ENCODE data around the gene ELF5.

DNA sequence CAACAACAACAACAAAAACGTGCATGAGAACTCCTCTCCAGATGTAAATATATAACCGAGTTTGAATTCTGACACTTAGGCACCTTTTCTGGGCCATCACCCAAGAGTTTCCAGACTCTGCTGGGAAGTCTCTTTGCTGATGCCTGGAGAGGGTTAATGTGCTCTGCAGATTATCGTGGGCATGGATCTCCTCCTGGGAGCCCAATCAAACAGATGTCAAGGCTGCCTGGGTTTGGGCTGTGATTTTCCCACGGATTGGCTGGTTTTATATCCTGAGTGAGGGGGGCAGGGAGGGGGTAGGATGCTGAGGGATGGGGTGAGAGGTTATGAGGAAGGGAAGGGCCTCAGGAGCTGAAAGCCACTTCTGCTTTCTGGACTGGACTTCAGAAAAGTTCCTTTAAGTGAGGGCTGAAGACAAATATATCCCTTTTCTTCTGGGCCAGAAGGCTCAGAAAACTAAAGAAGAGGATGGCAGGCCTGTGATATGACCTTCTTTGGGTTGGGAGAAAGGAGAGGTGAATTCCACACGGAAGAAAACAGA, 4.2 kb downstream of the ELF5 start:
- TF ChIP-seq TCF7L2 (IDR thresholded peaks at IDR 0.05; ENCODE audit: borderline replicate concordance, low read depth, low read length): no peak
- TF ChIP-seq ZNF560 (tag by site-specific recombination; IDR thresholded peaks at IDR 0.05; ENCODE audit: borderline replicate concordance): no peak
- TF ChIP-seq YY1 (tag by site-specific recombination; IDR thresholded peaks at IDR 0.05): no peak
- TF ChIP-seq, protein P1, sequence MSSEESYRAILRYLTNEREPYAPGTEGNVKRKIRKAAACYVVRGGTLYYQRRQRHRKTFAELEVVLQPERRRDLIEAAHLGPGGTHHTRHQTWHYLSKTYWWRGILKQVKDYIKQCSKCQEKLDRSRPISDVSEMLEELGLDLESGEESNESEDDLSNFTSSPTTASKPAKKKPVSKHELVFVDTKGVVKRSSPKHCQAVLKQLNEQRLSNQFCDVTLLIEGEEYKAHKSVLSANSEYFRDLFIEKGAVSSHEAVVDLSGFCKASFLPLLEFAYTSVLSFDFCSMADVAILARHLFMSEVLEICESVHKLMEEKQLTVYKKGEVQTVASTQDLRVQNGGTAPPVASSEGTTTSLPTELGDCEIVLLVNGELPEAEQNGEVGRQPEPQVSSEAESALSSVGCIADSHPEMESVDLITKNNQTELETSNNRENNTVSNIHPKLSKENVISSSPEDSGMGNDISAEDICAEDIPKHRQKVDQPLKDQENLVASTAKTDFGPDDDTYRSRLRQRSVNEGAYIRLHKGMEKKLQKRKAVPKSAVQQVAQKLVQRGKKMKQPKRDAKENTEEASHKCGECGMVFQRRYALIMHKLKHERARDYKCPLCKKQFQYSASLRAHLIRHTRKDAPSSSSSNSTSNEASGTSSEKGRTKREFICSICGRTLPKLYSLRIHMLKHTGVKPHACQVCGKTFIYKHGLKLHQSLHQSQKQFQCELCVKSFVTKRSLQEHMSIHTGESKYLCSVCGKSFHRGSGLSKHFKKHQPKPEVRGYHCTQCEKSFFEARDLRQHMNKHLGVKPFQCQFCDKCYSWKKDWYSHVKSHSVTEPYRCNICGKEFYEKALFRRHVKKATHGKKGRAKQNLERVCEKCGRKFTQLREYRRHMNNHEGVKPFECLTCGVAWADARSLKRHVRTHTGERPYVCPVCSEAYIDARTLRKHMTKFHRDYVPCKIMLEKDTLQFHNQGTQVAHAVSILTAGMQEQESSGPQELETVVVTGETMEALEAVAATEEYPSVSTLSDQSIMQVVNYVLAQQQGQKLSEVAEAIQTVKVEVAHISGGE (tag by site-specific recombination; conservative IDR thresholded peaks at IDR 0.05; ENCODE audit: low read depth): no peak
